ENCODE measurements around the gene SDCBP2.

GRCh38 chr20:1332749-1333300 lies 3.9 kb upstream of the SDCBP2 start:
- TF ChIP-seq EGR1 (IDR thresholded peaks at IDR 0.05) (no peak), YY1 (IDR thresholded peaks at IDR 0.05; ENCODE audit: low read depth) (no peak), FOXM1 (IDR thresholded peaks at IDR 0.05; ENCODE audit: borderline replicate concordance, low read depth) (no peak), TAF1 (IDR thresholded peaks at IDR 0.05; ENCODE audit: low read depth) (no peak), CREB1 (IDR thresholded peaks at IDR 0.05; ENCODE audit: low read depth) (no peak), MAX (IDR thresholded peaks at IDR 0.05) (no peak), ZBTB7A (IDR thresholded peaks at IDR 0.05; ENCODE audit: low read depth) (no peak), RAD21 (IDR thresholded peaks at IDR 0.05; ENCODE audit: low read depth) (no peak), NFIC (IDR thresholded peaks at IDR 0.05) (no peak)
